H7 (cell line): ENCODE data around the gene GPR132. TPM values are rescaled to one million over a fixed set of nuclear protein-coding genes. Genes with fewer than 3 reads are reported as not detected.

Experiments used
- DNase-seq: peaks from one replicate; pipeline ENCODE4 v3.0.0; 2012
- H3K27me3 ChIP-seq: 2 replicates; pipeline ENCODE4 v1.6.0; 2011; ENCODE audit warnings: mild to moderate bottlenecking, low read length; ENCODE audit not compliant: control insufficient read depth, insufficient read depth
- H3K36me3 ChIP-seq: replicated peaks from 2 replicates; pipeline ENCODE4 v1.5.1; 2011; ENCODE audit warnings: low read length; ENCODE audit not compliant: control insufficient read depth, insufficient read depth
- H3K4me3 ChIP-seq: 2 replicates; pipeline ENCODE4 v1.5.1; 2011; ENCODE audit warnings: low read depth, mild to moderate bottlenecking, control low read depth, low read length, moderate library complexity; ENCODE audit not compliant: insufficient read depth
- total RNA-seq: library from RNA; depleted of rRNA; stranded (reverse); fragments of >200 nt; shearing (Covaris generic); gene quantifications from 2 replicates; pipeline ENCODE4 v1.2.3, GENCODE V29; 2014

The GPR132 gene
- total RNA-seq, 1 experiment from 2014 or later, result not detected

DNA sequence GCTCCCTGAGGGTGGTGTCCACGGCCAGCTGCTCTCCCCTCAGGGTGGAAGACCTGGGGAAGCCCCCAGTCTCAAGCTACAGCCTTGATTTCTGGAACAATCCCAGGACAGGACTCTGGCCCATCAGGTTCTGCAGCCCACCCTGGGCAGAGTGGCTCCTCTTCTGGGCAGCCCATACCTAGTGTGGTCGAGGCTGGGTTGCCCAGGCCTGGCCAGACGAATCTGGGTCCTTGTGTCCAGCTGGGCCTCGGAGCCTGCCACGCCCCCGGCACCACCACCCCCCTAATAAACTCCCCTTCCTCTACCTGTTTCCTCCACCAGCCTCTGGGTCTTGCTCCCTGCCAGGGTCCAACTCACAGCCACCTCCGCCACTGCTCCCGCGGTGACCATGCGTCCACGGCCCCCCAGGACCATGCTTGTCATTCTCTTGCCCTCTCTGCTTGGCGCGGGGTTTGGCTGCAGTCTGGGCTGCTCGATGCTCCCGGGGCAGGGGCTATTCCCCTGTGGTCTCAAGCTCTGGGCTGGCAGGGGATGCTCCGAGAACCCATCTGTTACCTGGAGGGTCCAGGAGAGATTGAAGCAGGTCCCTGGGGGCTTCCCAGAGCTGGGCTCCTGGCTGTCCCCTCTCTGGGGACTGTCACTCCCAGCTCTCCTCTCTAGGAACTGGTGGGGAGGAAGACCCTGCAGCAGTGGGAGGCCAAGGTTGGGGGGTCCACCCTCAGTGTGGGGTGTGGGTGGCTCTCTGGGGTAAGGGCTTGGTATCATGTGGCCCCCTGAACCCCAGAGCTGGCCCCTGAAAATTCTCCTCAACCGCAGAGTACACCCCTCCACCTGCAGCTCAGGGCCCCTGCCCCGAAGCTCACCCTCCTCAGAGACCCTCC is 8.7 kb upstream of the GPR132 start:
- no peaks in the 10 kb centered on the region for H3K36me3 ChIP-seq
- H3K4me3 ChIP-seq, result no peak overlapping the region
- DNase-seq, result no peak
- no peaks in the 10 kb centered on the region for H3K27me3 ChIP-seq

DNA sequence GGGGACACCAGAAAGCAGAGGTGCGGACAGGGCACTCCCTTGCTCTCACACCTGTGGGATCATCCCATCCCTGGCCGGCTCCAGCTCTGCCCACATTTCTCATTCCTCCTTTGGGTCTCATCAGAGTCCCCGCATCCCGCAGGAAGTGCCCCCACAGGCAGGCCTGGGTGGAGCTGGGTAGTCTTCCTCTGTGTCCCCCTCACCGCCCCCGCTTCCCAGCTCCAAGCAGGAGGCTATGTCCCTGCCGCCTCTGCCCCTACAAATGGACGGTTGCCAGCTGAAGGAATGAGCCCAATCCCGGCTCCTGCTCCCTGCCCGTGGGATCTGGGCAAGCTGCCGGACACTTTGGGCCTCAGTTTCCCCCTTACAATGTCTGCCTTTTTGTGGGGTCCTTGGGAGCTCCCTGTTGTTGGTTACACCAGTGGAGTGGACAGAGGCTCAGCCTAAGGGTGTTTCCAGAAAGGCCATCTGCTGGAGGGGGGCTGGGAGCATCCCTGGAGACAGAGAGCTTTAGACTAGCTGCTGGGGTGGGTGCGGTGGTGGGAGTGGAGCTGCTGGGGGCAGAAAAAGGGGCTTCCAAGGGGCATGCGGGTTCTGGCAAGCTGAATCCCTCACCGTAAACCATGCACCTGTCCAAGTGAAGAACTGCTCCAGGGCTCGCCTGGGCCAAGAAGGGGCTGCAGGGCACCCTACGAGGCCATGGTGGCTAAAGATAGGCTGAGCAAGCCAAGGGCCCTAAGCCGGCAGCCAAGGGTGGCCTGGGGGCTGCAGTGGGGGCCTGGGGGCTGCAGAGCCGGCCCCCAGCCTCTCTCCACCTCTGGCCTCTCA is 7.9 kb upstream of the GPR132 start:
- DNase-seq, result no peak
- H3K36me3 ChIP-seq, result no peaks in the 10 kb centered on the region

DNA sequence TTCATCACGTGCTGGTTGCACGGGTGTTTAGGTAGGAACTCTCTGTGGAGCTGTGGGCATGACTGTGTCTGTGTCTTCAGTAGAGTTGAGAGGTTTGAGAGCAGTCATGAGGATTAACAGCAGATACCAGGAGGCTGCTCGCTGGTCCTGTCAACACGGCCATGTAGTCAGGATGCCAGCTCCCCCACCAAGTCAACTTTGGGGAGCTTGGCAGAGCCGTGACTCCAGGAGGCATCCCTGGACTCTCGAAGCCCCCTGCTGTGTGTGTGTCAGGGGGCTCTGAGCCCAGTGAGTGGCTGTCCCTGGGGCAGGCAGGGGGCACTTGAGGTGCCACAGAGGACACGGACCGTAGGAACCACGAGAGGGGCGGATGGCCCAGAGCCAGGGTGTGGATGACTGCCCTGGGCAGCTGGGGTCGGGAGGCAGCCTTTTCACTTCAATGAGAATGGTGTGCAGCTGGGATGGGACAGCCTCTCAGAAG is 7.2 kb upstream of the GPR132 start:
- DNase-seq, result no peak
- Histone ChIP-seq H3K27me3 (no peaks in the 10 kb centered on the region), H3K36me3 (no peaks in the 10 kb centered on the region), H3K4me3 (no peak overlapping the region)

More for the DNA sequence above, 7.9 kb upstream of the GPR132 start:
- no peak overlapping the region for H3K4me3 ChIP-seq
- no peaks in the 10 kb centered on the region for H3K27me3 ChIP-seq

DNA sequence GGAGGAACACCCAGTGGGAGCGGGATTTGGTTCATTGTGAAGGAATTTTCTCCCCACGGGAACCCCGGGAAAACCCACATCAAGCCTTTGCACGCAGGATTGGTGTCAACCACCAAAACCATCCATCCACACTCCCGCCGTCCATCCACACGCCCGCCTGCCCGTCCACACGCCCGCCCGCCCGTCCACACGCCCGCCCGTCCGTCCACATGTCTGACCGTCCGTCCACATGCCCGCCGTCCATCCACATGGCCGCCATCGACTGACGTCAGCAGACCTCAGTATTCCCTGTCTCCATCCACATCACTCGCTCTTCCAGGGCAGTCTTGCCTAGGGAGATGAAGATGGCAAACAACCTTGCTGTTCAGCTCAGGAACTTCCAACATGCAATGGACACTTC is 6.7 kb upstream of the GPR132 start:
- no peaks in the 10 kb centered on the region for H3K36me3 ChIP-seq
- H3K4me3 ChIP-seq, result no peak overlapping the region
- H3K27me3 ChIP-seq, result no peaks in the 10 kb centered on the region
- no peak for DNase-seq

DNA sequence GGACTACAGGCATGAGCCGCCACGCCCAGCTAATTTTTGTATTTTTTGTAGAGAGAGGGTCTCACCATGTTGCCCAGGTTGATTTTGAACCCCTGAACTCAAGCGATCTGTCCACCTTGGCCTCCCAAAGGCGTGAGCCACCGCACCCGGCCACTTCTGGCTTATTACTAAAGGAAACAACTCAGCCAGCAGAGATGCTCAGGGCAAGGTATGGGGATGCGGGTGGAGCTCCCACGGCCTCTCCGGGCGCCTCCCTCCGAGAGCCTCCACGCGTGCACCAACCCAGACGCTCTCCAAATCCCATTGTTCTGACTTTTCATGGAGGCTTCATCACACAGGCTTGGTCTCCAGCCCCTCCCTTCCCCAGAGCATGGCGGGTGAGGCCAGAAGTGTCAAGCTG is 6.1 kb upstream of the GPR132 start:
- H3K4me3 ChIP-seq, result no peak overlapping the region
- DNase-seq, result no peak
- no peaks in the 10 kb centered on the region for H3K27me3 ChIP-seq
- no peaks in the 10 kb centered on the region for H3K36me3 ChIP-seq

DNA sequence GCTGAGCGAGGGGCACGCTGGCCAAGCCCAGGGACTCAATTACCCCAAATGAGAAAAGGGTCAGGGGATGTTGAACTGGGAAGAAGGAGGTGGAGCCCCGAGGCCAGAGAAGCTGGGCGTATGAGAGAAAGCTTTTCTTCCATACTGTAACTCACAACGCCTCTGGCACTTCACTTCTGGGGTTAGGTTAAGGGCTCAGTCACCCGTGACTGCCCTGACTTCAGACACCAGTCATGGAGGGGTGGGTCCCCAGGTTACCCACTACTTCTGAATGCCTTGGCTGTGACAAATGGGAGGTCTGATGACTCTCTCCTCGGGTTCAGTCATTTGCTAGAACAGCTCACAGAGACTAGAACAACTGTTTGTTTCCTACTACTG is 5.5 kb upstream of the GPR132 start:
- Histone ChIP-seq H3K27me3 (no peaks in the 10 kb centered on the region), H3K36me3 (no peaks in the 10 kb centered on the region), H3K4me3 (no peak overlapping the region)
- no peak for DNase-seq

DNA sequence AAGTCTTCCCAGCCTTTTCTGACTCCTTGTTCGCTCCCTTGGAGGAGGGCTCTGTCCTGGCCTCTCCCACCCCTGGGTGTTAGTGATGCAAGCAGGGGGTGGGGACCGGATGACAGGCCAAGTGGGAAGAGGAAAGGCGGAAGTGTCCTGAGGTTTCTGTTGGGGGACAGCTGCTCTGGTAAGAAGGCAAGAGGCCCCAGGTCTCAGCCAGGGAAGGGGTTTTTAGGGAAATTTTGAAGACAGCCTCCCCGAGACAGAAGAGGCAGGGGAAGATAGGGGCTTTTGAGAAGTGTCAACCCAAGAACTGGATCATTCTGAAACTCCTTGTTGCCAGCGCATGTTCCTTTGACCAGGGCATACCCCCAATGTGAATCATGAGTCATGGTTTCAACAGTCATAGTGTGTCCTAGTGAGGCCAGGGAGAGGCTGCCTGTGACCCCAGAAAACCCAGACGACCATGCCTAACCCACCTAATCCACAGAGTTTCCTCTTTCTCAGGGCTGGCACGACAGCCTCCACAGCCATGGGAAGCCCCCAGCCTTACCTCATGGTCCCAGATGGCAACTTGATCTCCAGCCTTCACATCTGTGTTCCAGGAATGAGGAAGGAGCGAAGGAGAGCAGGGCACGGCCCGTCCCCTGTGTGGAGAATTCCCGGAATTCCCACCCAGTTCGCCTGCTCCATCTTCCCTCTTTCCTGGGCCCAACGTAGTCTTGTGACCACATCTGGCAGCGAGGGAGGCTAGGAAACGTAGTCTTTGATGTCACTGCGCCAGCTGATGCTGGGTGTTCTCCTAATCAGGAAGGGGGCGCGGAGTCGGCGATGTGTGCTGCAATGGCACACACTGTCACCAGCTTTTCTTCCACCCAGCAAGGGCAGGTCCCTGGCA is 4.9 kb upstream of the GPR132 start:
- Histone ChIP-seq H3K27me3 (no peaks in the 10 kb centered on the region), H3K4me3 (no peak overlapping the region), H3K36me3 (no peaks in the 10 kb centered on the region)
- DNase-seq, result no peak

DNA sequence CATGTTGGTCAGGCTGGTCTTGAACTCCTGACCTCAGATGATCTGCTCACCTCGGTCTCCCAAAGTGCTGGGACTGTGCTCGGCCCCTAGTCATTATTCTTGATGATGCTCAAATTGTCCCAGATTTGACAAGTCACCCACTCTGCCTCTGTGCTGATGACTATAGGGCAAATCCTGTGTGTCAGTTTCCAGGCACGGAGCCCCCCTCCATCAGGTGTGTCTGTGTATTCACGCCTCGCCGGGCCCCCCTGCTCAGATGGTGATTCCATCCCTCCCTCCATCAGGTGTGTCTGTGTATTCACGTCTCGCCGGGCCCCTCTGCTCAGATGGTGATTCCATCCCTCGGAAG is 4.3 kb upstream of the GPR132 start:
- no peak for DNase-seq
- Histone ChIP-seq H3K27me3 (no peaks in the 10 kb centered on the region), H3K36me3 (no peaks in the 10 kb centered on the region), H3K4me3 (no peak overlapping the region)

DNA sequence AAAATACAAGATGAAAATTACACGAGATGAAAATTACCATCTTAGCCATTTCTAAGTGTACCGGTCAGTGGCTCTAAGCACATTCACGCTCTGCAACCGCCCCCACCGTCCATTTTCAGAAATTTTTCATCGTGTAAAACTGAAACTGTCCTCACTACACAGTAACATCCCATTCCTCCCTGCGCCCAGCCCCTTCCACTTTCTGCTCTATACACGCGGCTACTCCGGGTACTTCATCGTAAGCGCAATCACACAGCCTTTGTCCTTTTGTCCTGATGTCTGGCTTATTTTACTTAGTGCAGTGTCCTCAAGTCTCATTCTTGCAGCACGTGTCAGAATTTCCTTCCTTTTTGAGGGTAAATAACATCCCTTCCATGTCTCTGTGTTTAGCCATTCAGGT is 3.6 kb upstream of the GPR132 start:
- Histone ChIP-seq H3K4me3 (no peak overlapping the region), H3K27me3 (no peaks in the 10 kb centered on the region), H3K36me3 (no peaks in the 10 kb centered on the region)
- no peak for DNase-seq

DNA sequence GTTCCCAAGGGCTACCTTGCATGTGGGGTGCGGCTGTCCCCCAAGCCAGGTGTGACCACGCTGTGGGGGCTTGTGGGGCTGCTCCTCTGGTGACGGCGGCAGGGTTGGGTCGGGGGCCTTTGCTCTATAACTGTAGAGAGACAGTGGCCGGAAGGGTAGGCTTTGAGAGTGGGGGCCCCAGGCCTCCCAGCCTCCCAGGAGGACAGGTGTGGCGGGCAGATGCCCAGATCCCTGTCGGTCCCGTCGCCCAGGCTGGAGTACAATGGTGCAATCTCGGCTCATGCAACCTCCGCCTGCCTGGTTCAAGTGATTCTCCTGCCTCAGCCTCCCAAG is 2.7 kb upstream of the GPR132 start:
- DNase-seq, result no peak
- no peaks in the 10 kb centered on the region for H3K36me3 ChIP-seq
- H3K4me3 ChIP-seq, result no peak overlapping the region
- H3K27me3 ChIP-seq, result no peaks in the 10 kb centered on the region

DNA sequence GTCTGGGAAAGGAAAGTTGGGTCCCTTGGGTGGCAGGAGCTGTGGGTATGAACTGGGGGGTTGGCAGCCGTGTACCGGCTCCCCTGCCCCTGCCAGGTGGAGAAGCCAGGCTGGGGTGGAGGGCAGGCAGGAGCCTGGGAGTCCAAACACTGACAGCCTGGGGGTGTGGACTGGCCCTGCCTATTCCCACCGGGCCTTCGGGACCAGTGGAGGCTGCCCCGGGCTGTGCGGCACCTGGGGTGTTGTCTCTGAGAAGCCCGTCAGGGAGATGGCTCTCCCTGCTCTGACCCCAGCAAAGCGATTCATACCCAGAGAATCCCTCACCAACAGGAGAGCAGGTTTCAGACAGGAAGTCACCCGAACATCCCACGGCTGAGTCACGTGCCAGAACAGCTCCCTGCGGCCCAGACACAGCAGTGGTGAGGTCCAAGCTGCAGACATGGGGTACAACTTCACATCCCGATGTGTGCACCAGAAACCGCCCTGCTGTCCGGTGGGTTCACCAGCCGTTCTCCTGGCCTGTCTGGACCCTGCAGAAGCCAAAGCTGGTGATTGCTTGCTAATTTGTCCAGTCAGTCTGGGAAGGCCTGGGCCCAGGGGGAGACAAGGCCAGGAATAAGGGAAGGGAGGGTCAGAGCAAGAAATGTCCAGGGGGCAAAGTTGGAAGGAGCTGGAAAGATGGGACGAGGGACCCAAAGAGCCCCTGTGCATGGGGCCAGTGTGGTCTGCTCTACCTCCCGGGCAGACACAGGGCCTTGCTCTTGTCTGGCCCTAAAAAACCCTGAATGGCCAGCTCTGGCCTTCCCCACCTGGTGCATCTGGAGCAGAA is 2.1 kb upstream of the GPR132 start:
- H3K36me3 ChIP-seq, result no peaks in the 10 kb centered on the region
- DNase-seq, result no peak

DNA sequence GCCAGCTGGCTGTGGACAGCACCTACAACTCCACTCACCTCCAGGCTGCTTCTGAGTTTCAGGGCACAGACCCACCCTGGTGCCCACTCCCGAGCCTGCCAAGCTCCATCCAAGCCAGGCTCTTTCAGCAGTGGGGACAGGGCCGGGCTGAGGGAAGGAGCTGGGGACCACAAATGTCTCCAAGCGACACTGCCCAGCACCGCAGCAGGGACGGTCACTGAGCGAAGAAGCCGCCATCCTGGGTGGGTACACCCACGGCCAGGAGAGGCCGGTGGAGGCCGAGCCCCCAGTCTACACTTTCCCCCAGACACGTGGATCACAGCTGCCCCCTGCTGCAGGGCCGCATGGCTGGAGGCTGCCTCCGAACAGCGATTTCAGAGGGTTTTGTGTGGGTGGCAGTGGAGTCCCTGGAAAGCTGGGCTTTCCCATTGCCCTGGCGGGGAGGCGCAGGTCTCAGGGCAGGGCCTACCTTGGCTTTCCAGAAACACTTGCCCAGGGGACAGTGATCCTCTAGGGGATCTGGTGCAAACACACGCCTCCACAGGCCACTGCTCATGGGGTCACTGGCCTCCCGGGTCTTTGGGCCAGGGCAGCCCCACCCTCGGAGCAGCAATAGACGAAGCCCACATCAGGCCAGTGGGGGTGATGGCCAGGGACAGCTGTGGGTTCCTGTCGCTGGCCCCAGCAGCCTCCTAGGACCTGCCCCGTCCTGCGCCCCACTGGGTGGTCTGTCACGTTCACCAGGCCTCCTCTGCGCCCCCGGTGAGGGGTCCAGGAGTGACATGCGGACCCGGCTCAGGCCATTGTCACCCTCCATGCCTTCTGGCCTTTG is 1.2 kb upstream of the GPR132 start:
- no peaks in the 10 kb centered on the region for H3K27me3 ChIP-seq
- DNase-seq, result no peak
- H3K4me3 ChIP-seq, result no peak overlapping the region
- no peaks in the 10 kb centered on the region for H3K36me3 ChIP-seq

More for the DNA sequence above, 2.1 kb upstream of the GPR132 start:
- Histone ChIP-seq H3K27me3 (no peaks in the 10 kb centered on the region), H3K4me3 (no peak overlapping the region)

DNA sequence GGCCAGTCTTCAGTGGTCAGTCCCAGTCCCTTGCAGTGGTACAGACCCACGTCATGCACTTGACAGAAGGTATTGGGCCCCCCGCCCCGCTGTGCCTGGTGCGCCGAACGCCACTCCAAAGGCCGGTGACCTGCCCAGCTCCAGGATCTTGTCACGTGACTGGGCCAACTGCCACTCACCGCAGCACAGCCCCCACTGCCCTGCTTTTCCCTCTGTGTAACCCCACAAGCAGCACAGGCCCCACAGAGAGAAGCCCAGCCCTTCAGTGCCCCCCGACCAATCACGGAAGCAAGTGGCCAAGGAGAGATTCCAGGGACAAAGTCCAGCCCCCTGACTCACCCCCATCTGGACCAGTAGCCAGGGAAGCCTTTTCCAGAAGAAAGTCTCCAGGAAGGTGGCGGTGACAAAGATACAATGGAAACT is 498 bp downstream of the GPR132 start:
- H3K36me3 ChIP-seq, result no peaks in the 10 kb centered on the region
- no peak for DNase-seq
- H3K4me3 ChIP-seq, result no peak overlapping the region
- no peaks in the 10 kb centered on the region for H3K27me3 ChIP-seq
